Ovary (tissue), 9 donors: ENCODE measurements around the gene AOPEP. TPM values are rescaled to one million over a fixed set of nuclear protein-coding genes. Genes with fewer than 3 reads are reported as not detected.

ENCODE experiments used
- DNase-seq, 5 donors: peaks; one replicate each; pipeline ENCODE4 v3.0.0-alpha.2; 2019 to 2020
- H3K27ac ChIP-seq, 2 donors: fragments of 200-600 bp; one replicate each; pipeline versions ENCODE4 v1.5.1 to v1.8.0; 2019 to 2022
- H3K27me3 ChIP-seq: fragments of 200-600 bp; one replicate; pipeline ENCODE4 v1.8.0; 2022
- H3K36me3 ChIP-seq: fragments of 200-600 bp; sonication (generic); one replicate; pipeline ENCODE4 v1.5.1; 2019
- H3K4me1 ChIP-seq: one replicate; pipeline ENCODE4 v1.8.1; 2013; ENCODE audit warnings: mild to moderate bottlenecking, moderate library complexity; ENCODE audit not compliant: insufficient read depth
- H3K4me3 ChIP-seq: fragments of 200-600 bp; sonication (generic); one replicate; pipeline ENCODE4 v1.5.1; 2017
- H3K9me3 ChIP-seq, 2 donors: fragments of 200-600 bp in 1 of 2; sonication (generic) in 1 of 2; one replicate each; pipeline versions ENCODE4 v1.5.1 to v1.8.1; 2013 to 2019; ENCODE audit warnings: mild to moderate bottlenecking in 1 of 2, moderate library complexity in 1 of 2
- CTCF ChIP-seq, 3 donors: fragments of 450-650 bp in 2 of 3; fragments of 200-600 bp in 1 of 3; IDR thresholded peaks; one replicate each; pipeline versions ENCODE4 v1.5.1 to v1.8.0; 2016 to 2022; ENCODE audit warnings: antibody characterized with exemption in 3 of 3, mild to moderate bottlenecking in 1 of 3
- EP300 ChIP-seq: sonication (generic); formaldehyde crosslinking; IDR thresholded peaks from one replicate; pipeline ENCODE4 v1.6.1; 2017; ENCODE audit warnings: antibody characterized with exemption
- POLR2A ChIP-seq: fragments of 450-650 bp; IDR thresholded peaks from one replicate; pipeline ENCODE4 v1.6.1; 2017; ENCODE audit warnings: antibody characterized with exemption, mild to moderate bottlenecking, moderate library complexity
- WGBS, 3 donors: extraction: QIAGEN DNeasy Blood & Tissue Kit in 1 of 3; methylation state at CpG; one replicate each; pipeline versions ENCODE4 v1.1.5 to v1.1.7; 2013 to 2017; 5-methylcytosine and 5-hydroxymethylcytosine counted together
- intact Hi-C, 4 donors: fragments of 100-400 bp; cut with DNase I; formaldehyde crosslinking; loops; one replicate each; pipeline versions ENCODE4 v1.11.0 to v1.15.1; 2022 to 2023
- polyA plus RNA-seq, 2 donors: library from polyadenylated mRNA; stranded (reverse); fragments of 200-250 nt in 1 of 2; fragments of 350-450 nt in 1 of 2; fragmentation: Illumina TruSeq in 1 of 2; extraction: RNeasy Lipid Tissue Mini Kit (QIAGEN cat#74804) in 1 of 2; gene quantifications; one replicate each; pipeline ENCODE4 v1.2.3, GENCODE V29; 2013 to 2014
- total RNA-seq, 7 donors: library from RNA; depleted of rRNA in 2 of 7; stranded (reverse); fragments of >200 nt in 2 of 7; fragmentation: NEBNext Ultra II Directional in 3 of 7; extraction: Animal tissue kit (Norgen Biotek cat#: 25700) in 3 of 7; gene quantifications; one replicate each; pipeline versions ENCODE4 v1.1.0 to v1.2.4, GENCODE V29; 2016 to 2023
- donor health status: DM: no; HTN: no; CAD: no; lungs with moderate emphysema.
- donor health status: DM: no; HTN: no; CAD: no.
- donor health status: Bipolar disorder and iron deficiency.
- donor health status: DM: yes; HTN: yes; CAD: no.
- donor health status: DM: no; HTN: no; CAD: no.
- donor health status: DM: yes; HTN: yes; CAD: no.

Gene AOPEP
- total and polyA plus RNA-seq, 9 donors: 40.0 to 141 (median 82.1) TPM

DNA sequence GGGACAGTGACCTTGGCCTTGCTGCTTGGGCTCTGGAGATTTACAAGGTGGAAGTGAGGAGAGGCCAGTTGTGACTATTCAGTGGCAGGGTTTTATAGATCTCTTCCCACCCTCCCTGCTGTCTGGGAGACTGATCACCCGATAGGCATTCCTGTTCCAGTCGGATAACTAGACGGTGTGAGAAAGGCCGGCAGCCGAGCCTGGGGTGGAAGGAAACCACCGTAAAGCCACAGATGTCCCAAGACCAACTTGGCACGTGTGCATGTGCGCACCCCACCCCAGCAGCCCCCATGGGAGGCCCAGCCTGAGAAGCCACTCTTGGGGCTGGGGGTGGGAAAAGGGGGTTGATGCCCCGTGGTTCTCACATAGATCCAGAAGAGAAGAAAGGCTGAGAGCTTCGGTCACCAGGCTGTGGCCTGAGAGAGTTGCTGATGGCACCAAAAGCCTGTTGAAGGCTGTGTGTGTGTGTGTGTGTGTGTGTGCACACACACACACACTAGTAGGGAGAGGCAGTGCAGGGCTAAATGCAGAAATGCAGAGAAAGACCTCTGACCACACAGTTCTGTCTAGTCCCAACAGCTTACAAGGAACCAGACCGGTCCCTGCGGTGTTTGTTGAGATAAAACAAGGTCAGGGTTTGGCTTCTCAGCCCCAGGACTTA lies 365.2 kb downstream of the AOPEP start:
- no peaks in the 10 kb centered on the region for H3K36me3 ChIP-seq
- H3K27ac ChIP-seq: peak overlapping the region; percentile 39 to 68
- DNase-seq: peak in 1 of 5 donors; percentile 41
- H3K27me3 ChIP-seq: no peaks in the 10 kb centered on the region
- no peak overlapping the region for H3K4me3 ChIP-seq
- peaks cover 22% of the 10 kb centered on the region for H3K4me1 ChIP-seq
- WGBS, 3 donors: 30 to 36% (median 35%) methylated on average over 12 of the region's 12 CpGs
- no peaks in the 10 kb centered on the region for H3K9me3 ChIP-seq
- intact Hi-C loops: no loop called here
- no peak for TF ChIP-seq POLR2A
- no peak for TF ChIP-seq CTCF (IDR thresholded peaks at IDR 0.05)
- TF ChIP-seq EP300: no peak

DNA sequence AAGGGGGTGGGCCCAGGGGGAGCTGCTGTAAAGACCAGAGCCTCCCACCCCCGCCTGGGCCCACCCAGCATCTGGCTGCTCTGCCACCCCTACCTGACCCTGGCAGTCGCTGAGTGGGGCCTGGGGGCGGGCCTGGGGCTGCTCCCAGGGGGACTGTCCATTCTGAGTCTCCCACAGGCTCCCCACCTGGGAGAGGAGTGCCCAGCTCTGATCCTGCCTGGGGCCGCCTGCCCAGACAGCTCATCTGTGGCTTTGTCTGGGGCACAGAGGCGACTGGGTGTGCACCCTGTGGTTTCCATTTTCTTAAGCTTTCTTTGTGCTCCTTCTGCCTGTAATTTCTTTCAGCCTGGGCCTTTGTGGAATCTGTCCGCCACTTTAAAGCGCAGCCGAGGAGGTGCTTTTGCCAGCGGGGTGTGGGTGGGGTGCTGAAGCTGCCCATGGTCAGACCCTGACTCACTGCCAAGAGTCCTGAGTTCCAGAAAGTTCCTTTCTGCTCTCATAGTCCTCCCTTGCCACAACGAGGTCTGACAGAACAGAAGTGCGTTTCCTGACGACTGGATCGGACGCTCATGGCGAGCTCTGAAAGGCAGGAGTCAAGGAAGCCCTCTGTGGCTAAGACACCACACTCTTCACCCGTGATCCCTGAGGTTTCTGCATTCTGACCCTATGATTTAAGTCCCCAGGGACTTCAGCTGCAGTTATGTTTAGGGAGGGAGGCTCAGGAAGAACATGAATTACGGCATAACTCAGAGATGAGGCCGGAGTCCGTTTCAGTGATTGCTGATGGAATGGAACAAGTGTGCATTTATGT lies 366.0 kb downstream of the AOPEP start:
- no peaks in the 10 kb centered on the region for H3K9me3 ChIP-seq
- peak in 1 of 5 donors; percentile 50 for DNase-seq
- peaks cover 22% of the 10 kb centered on the region for H3K4me1 ChIP-seq
- TF ChIP-seq EP300 (no peak), CTCF (IDR thresholded peaks at IDR 0.05) (no peak), POLR2A (no peak)
- peak overlapping the region; percentile 39 to 68 for H3K27ac ChIP-seq
- H3K4me3 ChIP-seq: no peak overlapping the region
- 43 to 61% (median 59%) methylated on average over 19 of the region's 19 CpGs for WGBS, 3 donors
- intact Hi-C loops: no loop called here
- H3K36me3 ChIP-seq: no peaks in the 10 kb centered on the region
- no peaks in the 10 kb centered on the region for H3K27me3 ChIP-seq

- Histone ChIP-seq H3K4me3 (no peak overlapping the region), H3K27ac (no peak overlapping the region), H3K4me1 (peaks cover 25% of the 10 kb centered on the region), H3K36me3 (no peaks in the 10 kb centered on the region), H3K9me3 (no peaks in the 10 kb centered on the region), H3K27me3 (no peaks in the 10 kb centered on the region)
- intact Hi-C loops: no loop called here
- DNase-seq: no peak
- WGBS, 3 donors: 93 to 94% (median 93%) methylated on average over 16 of the region's 16 CpGs
- TF ChIP-seq EP300 (no peak), POLR2A (no peak), CTCF (IDR thresholded peaks at IDR 0.05) (no peak)
Measured at GRCh38 chr9:95093586-95093985, 367.1 kb downstream of the AOPEP start.

DNA sequence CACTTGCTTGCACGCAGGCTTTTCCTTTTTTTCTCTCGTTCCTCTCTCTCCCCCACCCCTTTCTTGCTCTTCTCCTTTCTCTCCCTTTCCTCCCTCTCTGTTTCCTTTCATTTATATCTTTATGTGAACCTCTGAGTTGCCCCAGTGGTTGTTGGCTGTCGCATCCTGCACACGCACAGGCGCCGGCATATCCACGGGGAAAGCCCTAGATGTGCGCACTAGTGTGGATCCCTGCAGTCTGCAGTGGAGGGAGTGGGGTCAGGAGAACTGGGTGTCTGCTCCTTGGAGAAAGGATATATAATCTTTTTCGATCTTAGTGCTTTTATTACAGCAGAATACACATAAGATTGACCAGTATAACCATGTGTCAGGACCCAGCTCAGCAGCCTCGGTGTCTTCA lies 367.5 kb downstream of the AOPEP start:
- Histone ChIP-seq H3K9me3 (no peaks in the 10 kb centered on the region), H3K27me3 (no peaks in the 10 kb centered on the region), H3K36me3 (no peaks in the 10 kb centered on the region), H3K4me3 (no peak overlapping the region), H3K4me1 (peaks cover 26% of the 10 kb centered on the region), H3K27ac (no peak overlapping the region)
- intact Hi-C loops: no loop called here
- no peak for DNase-seq
- 90 to 97% (median 93%) methylated on average over 10 of the region's 10 CpGs for WGBS, 3 donors
- no peak for TF ChIP-seq POLR2A
- TF ChIP-seq EP300: no peak
- no peak for TF ChIP-seq CTCF (IDR thresholded peaks at IDR 0.05)
